Tibial nerve (tissue), 3 donors: ENCODE data around the gene MKLN1.

ENCODE experiments used
- EP300 ChIP-seq, 2 donors: sonication (generic); formaldehyde crosslinking; IDR thresholded peaks; one replicate each; pipeline ENCODE4 v1.6.1; 2017; ENCODE audit warnings: antibody characterized with exemption in 2 of 2, mild to moderate bottlenecking in 1 of 2
- POLR2A ChIP-seq, 2 donors: fragments of 450-650 bp; IDR thresholded peaks; one replicate each; pipeline ENCODE4 v1.6.1; 2017; ENCODE audit warnings: antibody characterized with exemption in 2 of 2, mild to moderate bottlenecking in 2 of 2, moderate library complexity in 2 of 2

DNA sequence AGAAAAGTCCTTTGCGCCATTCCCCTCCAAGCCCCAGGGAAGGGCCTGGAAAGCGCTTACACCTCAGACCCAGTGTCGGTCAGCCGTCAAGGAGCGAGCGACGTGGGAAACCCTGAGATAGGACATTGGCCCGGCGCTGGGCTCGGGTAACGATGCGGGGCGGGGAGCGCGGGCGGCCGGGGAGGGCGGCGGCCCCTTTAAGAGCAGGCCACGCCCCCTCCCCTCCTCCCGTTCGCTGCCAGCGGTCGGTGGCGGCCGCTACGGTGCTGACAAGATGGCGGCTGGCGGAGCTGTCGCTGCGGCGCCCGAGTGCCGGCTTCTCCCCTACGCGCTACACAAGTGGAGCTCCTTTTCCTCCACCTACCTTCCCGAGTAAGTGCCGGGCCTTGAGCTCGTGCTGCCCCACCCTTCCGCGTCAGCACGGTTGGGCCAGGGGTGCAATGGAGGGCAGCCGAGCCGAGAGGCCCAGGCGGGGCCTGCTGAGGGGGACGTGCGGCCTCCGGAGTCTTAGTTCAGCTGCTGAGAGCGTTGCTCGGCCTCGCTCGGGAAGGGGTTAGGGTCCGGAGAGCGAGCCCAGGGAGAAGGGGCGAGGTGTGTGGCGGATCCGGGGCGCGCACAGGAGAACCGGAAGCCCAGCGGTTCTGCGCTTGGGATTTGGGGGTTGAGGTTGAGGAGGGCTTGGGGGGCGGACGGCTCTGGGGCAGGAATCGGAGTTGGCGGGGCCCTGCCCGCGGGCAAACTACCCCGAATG is at the start of gene MKLN1:
- TF ChIP-seq EP300 (IDR thresholded peaks at IDR 0.05): peak; percentile 21 to 96
- TF ChIP-seq POLR2A (IDR thresholded peaks at IDR 0.05): peak; percentile 91 to 93
